Endodermal cell (in vitro differentiated cells): ENCODE results near the gene DNAJB2. TPM values are rescaled to one million over a fixed set of nuclear protein-coding genes. Genes with fewer than 3 reads are reported as not detected.
A peak's percentile ranks its signal among the peaks of the same experiment; 100 is the strongest.
"Not testable (repeated sequence)": the region's sequence is repeated elsewhere in the genome, so short reads cannot be mapped to it uniquely, and the experiment has no call there.

ENCODE experiments used
- DNase-seq: peaks from one replicate; pipeline ENCODE4 v3.0.0-alpha.2; 2017
- H3K27ac ChIP-seq: 2 replicates; pipeline ENCODE4 v1.5.1; 2013; ENCODE audit warnings: mild to moderate bottlenecking, low read depth, low read length, moderate library complexity
- H3K27me3 ChIP-seq: 2 replicates; pipeline ENCODE4 v1.6.1; 2013; ENCODE audit warnings: mild to moderate bottlenecking, low read length, moderate library complexity; ENCODE audit not compliant: insufficient read depth, control insufficient read depth, poor library complexity, severe bottlenecking
- H3K36me3 ChIP-seq: 2 replicates; pipeline ENCODE4 v1.7.0; 2013; ENCODE audit warnings: mild to moderate bottlenecking, low read length, moderate library complexity; ENCODE audit not compliant: control insufficient read depth, insufficient read depth
- H3K4me1 ChIP-seq: one replicate; pipeline ENCODE4 v1.7.0; 2013; ENCODE audit warnings: low read length; ENCODE audit not compliant: control insufficient read depth, insufficient read depth
- H3K4me3 ChIP-seq: 2 replicates; pipeline ENCODE4 v1.5.1; 2013; ENCODE audit warnings: mild to moderate bottlenecking, low read length, moderate library complexity
- H3K9ac ChIP-seq: 2 replicates; pipeline ENCODE4 v1.6.1; 2013; ENCODE audit warnings: mild to moderate bottlenecking, low read length, moderate library complexity; ENCODE audit not compliant: poor library complexity, severe bottlenecking; ENCODE audit errors: extremely low read depth
- H3K9me3 ChIP-seq: 2 replicates; pipeline ENCODE4 v1.6.1; 2013; ENCODE audit warnings: mild to moderate bottlenecking, low read length, moderate library complexity; ENCODE audit not compliant: control insufficient read depth
- H3K27ac Mint-ChIP-seq: 2 replicates; pipeline ENCODE4 v1.8.0; 2020; ENCODE audit warnings: mixed read lengths
- H3K27me3 Mint-ChIP-seq: 2 replicates; pipeline ENCODE4 v1.8.0; 2021; ENCODE audit warnings: mild to moderate bottlenecking, mixed read lengths; ENCODE audit not compliant: insufficient read depth
- H3K36me3 Mint-ChIP-seq: 2 replicates; pipeline ENCODE4 v1.8.0; 2020; ENCODE audit warnings: low read depth, mixed read lengths
- H3K4me1 Mint-ChIP-seq: 2 replicates; pipeline ENCODE4 v1.8.0; 2020; ENCODE audit warnings: mixed read lengths
- H3K4me3 Mint-ChIP-seq: 2 replicates; pipeline ENCODE4 v1.8.0; 2020; ENCODE audit warnings: mild to moderate bottlenecking, moderate library complexity, mixed read lengths
- H3K9me3 Mint-ChIP-seq: 2 replicates; pipeline ENCODE4 v1.8.0; 2020; ENCODE audit warnings: mild to moderate bottlenecking, mixed read lengths
- CTCF ChIP-seq: fragments of 200-600 bp; sonication (generic); conservative IDR thresholded peaks from 2 replicates; pipeline ENCODE4 v1.5.0; 2021; ENCODE audit warnings: antibody characterized with exemption, mild to moderate bottlenecking
- WGBS, 2 experiments: methylation state at CpG; one replicate each; pipeline versions ENCODE4 v1.1.5 to v1.1.7; 2013; ENCODE audit warnings: missing lambda C conversion rate in 2 of 2, mixed read lengths in 1 of 2; ENCODE audit not compliant: insufficient coverage in 1 of 2, insufficient read length in 1 of 2; 5-methylcytosine and 5-hydroxymethylcytosine counted together
- total RNA-seq, 2 donors: library from RNA; stranded (reverse); fragmentation: NEBNext Ultra II Directional in 1 of 2; extraction: Animal tissue kit (Norgen Biotek cat#: 25700) in 1 of 2; gene quantifications; 2 replicates in 1 of 2; 3 replicates in 1 of 2; pipeline ENCODE4 v1.2.1, GENCODE V29; 2021

DNAJB2 gene
- total RNA-seq, 2 donors from 2014 or later = 61.9 to 80.9 TPM

GRCh38 chr2:219254590-219255201 lies 24.5 kb upstream of the DNAJB2 start:
- no peak for TF ChIP-seq CTCF
- 32 to 39% methylated on average over 8 to 12 of the region's 12 CpGs for WGBS, 2 experiments
- H3K9me3 Mint-ChIP-seq = no peaks in the 10 kb centered on the region
- peak overlapping the region; percentile 73 for H3K4me3 ChIP-seq
- H3K36me3 ChIP-seq = no peaks in the 10 kb centered on the region
- peaks cover 6% of the 10 kb centered on the region for H3K4me1 ChIP-seq
- no peak overlapping the region for H3K4me3 Mint-ChIP-seq
- H3K36me3 Mint-ChIP-seq = no peaks in the 10 kb centered on the region
- H3K27me3 ChIP-seq = peaks cover 60% of the 10 kb centered on the region
- H3K27ac ChIP-seq = no peak overlapping the region
- DNase-seq = no peak
- H3K9ac ChIP-seq = no peak overlapping the region
- peaks cover 77% of the 10 kb centered on the region for H3K27me3 Mint-ChIP-seq
- no peaks in the 10 kb centered on the region for H3K9me3 ChIP-seq
- H3K4me1 Mint-ChIP-seq = peaks cover 9% of the 10 kb centered on the region
- H3K27ac Mint-ChIP-seq = no peak overlapping the region

GRCh38 chr2:219258942-219259341 lies 20.2 kb upstream of the DNAJB2 start:
- not testable (repeated sequence) for H3K4me1 ChIP-seq, H3K27ac Mint-ChIP-seq, H3K9ac ChIP-seq, H3K4me3 Mint-ChIP-seq, H3K36me3 Mint-ChIP-seq, H3K4me1 Mint-ChIP-seq, H3K9me3 Mint-ChIP-seq, H3K36me3 ChIP-seq, H3K9me3 ChIP-seq, DNase-seq, H3K27ac ChIP-seq, H3K4me3 ChIP-seq
- H3K27me3 ChIP-seq = peaks cover 50% of the 10 kb centered on the region
- peaks cover 75% of the 10 kb centered on the region for H3K27me3 Mint-ChIP-seq
- 89 to 94% methylated on average over 6 to 9 of the region's 10 CpGs for WGBS, 2 experiments

GRCh38 chr2:219261024-219261855 lies 17.9 kb upstream of the DNAJB2 start:
- Mint-ChIP-seq H3K36me3 (no peaks in the 10 kb centered on the region), H3K4me1 (no peaks in the 10 kb centered on the region), H3K4me3 (no peak overlapping the region), H3K9me3 (no peaks in the 10 kb centered on the region), H3K27ac (no peak overlapping the region), H3K27me3 (peaks cover 52% of the 10 kb centered on the region)
- H3K27me3 ChIP-seq = peaks cover 27% of the 10 kb centered on the region
- TF ChIP-seq CTCF = no peak
- H3K36me3 ChIP-seq = no peaks in the 10 kb centered on the region
- no peak overlapping the region for H3K9ac ChIP-seq
- no peaks in the 10 kb centered on the region for H3K9me3 ChIP-seq
- H3K27ac ChIP-seq = no peak overlapping the region
- no peak overlapping the region for H3K4me3 ChIP-seq
- no peaks in the 10 kb centered on the region for H3K4me1 ChIP-seq
- no peak for DNase-seq
- WGBS, 2 experiments = 79 to 82% methylated on average over 4 to 5 of the region's 5 CpGs
